Left lobe of liver (tissue), 2 donors: ENCODE data around the gene CRYBG3. TPM values are rescaled to one million over a fixed set of nuclear protein-coding genes. Genes with fewer than 3 reads are reported as not detected.
"Not testable (repeated sequence)": the region's sequence is repeated elsewhere in the genome, so short reads cannot be mapped to it uniquely, and the experiment has no call there.

ENCODE experiments used
- ATAC-seq: fragments of 200-7000 bp; cut with Tn5 transposase; one replicate; pipeline ENCODE4 v1.9.1; 2020; ENCODE audit warnings: mild to moderate bottlenecking, moderate library complexity
- DNase-seq: peaks from one replicate; pipeline ENCODE4 v3.0.0-alpha.2; 2020; ENCODE audit warnings: low spot score
- total RNA-seq: library from RNA; stranded (reverse); gene quantifications from one replicate; pipeline ENCODE4 v1.2.1, GENCODE V29; 2021
- donor health status: DM: no; HTN: no; CAD: no; lungs with moderate emphysema.
- donor health status: DM: no; HTN: yes; CAD: no.

The CRYBG3 gene
- 4.7 TPM for total RNA-seq

DNA sequence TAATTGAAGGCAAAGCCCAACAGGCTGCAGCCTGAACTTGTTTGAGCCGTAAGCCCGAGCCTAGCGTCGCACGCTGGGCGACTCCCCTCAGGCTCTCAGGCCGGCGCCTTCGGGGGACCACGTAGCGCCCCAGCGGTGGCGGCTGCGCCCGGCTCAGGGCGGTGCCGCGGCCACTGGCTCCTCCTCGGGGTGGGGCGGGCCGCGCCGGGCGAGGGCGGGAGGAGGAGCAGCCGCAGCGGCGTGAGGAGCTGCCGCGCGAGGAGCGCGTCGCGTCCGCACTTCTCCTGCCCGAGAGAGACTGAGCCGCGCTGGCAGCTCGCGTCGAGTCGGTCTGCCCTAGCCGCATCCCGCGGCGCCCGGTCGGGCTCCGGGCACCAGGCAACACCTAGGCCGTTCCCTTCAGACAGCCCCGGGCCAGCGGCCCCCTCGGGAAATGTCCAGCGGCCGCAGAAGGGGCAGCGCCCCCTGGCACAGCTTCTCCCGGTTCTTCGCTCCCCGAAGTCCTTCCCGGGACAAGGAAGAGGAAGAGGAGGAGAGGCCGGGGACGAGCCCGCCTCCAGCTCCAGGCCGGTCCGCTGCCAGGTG lies at the start of gene CRYBG3:
Gene CRYBG3 (plus strand): TSS at position 238 of the 585 bp plus-strand sequence. CDS start 196 bp downstream, at position 434.
- DNase-seq (peak; percentile 86), ATAC-seq (peak; percentile 97)

DNA sequence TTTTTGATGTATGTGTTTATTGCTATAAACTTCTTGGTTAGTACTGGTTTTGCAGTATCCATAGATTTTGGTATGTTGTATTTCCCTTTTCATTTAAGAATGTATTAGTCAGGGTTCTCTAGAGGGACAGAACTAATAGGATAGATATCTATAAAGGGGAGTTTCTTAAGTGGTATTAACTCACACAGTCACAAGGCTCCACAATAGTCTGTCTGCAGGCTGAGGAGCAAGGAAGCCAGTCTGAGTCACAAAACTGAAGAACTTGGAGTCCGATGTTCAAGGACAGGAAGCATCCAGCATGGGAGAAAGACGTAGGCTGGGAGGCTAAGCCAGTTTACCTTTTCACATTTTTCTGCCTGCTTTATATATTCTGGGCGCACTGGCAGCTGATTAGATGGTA lies 48.9 kb upstream of the CRYBG3 start:
- ATAC-seq = no peak
- no peak for DNase-seq

DNA sequence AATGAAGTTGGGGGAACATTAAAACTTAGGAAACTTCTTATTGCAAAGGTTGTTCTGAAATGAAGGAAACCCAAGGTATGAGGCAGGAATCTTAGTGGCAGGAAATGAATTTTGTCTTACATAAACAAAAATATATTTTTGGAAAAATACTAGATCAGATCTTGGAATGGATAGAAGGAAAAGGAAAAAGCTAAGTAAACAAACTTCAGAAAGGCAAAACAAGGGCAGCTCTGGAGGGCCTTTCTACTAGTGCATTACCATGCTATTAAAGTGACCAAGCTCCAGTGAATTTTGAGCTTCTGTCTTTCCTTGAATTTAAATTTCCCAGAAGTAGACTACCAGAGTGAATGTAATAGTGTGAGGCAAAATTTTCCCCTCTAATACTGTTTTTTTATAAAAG lies 43.7 kb upstream of the CRYBG3 start:
- DNase-seq (no peak), ATAC-seq (no peak)

DNA sequence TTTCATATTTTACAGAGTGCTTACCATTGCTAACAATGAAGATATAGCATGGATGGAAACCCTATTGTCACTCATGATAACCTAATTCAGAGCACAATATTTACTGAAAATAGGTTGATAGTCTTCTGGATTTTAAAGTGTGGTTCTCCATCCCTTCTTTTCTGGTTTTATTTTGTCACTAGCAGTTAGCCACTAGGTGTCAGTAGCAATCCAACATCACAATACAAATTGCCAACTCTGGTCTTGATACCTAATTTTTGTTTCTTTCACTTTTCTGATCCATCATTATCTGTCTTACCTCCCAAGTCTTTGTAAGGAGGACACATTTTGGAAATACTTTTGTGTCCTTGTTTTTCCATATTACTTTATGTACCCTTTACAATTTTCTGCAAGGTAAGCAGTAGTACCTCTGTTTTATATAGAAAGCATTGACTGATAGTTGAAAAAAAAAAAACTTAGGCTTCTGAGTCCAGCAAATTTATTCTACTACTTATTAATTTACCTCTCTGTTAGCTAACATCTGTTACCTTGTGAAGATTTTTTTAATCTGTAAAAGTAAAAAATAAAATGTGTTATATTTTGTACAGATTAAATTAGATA lies 28.3 kb upstream of the CRYBG3 start:
- DNase-seq (no peak), ATAC-seq (peak; percentile 83)

DNA sequence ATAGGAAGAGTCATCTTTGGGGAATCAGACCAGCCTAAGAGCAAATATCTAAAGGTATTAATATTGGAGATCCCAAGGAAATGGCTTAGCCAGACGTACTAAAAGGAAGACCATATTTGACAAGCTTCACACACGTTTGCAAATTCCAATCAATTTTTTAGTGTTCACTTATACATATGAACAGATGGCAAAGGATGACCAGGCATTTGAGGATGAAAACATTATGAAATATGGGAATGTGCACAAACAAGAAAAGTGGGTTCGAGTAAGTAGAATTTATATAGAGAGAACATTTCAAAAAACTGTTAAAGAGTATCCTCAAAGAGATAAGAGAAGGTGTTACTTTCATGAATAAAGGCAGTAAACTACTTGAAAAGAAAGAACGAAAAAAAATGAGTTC lies 25.9 kb upstream of the CRYBG3 start:
- no peak for ATAC-seq
- no peak for DNase-seq

DNA sequence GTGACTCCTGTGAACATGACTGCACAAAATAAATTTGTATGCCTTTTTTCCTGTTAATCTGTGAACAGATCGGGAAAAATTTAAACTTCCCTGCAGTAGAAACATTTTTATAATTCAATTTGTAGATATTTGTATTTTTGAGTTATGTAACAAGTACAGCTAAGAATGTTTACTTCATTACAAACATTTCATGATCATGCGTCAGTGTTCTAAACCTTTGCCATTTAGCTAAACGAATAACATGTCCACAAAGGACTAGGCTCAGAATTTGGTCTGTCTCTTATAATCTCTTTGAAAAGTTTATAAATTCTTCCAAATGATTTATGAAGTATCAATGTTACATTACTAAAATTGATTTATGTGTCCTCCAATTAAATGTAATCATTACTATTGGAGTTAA lies 17.3 kb upstream of the CRYBG3 start:
- DNase-seq = no peak
- no peak for ATAC-seq

DNA sequence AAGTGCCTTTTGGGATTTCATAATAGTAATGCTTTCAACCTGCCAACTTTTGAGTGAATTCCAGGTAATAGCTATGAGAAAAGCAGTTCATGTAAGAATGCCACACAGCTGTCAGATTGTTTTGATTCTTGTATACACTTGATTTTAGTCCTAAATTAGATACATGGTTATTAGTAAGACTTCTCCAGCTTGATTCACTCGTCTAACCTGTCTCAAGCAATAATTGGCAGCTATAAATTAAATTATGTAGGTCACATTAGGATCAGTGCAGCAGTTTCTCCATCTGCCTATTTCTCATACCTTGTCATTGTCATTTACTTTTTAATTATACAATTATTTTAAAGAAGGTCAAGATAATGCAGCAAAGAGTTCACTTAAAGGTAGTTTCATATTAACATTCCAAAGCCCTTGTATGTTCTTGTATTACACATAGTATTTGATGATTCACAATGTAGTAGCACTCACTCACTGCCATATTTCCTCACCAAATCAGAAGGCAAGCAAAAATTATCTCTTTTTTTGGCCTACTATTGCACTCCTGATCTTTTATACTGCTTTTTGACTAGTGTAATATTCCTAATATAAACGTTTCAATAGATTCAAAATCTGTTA lies 10.9 kb upstream of the CRYBG3 start:
- no peak for ATAC-seq
- no peak for DNase-seq

DNA sequence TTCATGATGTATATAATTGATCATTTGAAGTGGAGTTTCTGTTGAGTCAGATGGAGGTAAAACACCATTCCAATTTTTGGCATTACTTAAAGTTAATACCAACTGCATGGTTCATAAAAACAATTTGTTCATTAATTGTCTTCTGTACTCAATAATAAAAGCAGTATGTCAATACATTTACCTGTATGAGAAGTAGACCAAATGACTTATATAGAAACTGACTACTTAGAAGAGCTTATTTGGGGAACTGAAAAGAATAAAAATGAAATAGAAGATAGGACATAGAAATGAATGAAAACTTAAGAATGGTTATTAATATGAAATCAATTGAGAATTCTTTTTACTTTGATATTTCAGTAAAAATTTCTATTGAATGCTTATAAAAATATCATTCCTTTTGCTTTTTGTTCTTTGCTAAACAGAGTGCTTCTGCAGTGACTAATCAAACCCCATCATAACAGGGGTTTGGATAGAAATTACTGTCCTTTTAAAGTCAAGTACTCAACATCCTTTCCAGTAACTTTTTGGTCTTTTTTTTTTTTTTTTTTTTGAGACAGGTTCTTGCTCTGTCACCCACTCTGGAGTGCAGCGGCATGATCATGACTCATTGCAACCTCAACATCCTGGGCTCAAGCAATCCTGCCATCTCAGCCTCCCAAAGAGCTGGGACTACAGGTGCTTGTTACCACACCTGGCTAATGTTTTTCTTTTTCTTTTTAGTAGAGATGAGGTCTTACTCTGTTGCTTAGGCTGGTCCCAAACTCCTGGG lies 6.5 kb upstream of the CRYBG3 start:
- no peak for DNase-seq
- ATAC-seq = no peak

DNA sequence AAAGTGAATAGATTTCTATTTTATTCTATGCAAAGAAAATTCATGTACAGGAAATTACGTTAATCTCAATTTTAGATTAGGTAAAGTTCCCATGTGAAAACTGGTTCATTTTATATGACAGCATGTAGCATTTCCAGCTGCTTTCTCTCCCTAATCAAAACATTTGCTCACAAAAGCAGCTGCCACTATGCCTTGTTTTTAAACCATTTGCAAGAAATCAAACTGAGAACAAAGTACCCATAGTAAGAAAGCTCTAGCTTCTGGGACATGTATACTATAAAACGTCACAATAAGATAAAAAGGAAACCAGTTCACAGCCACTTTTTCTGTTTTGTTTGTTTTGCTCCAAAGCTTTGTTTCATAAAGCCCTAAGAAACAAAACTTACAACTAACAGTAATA lies 5.0 kb upstream of the CRYBG3 start:
- no peak for ATAC-seq

DNA sequence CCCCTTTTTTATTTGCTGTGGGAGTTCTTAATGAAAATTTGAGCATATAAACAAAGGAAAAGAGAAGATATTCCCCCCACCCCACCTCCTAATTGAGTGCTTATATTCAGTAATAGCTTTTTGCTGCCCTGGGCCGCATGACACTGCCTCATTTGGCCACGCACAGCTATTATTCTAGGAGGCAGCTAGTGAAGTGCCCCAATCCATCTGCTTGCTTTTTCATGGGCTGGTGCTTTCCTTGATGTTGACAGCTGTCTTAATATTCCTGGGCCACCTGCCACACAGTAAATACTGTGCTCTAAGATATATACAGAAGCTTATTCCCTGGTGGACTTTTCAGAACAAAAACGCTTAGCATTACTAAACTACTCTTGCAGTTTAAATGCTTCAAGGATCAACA lies 3.8 kb upstream of the CRYBG3 start:
- ATAC-seq (no peak), DNase-seq (no peak)

More for the DNA sequence above, 5.0 kb upstream of the CRYBG3 start:
- no peak for DNase-seq

DNA sequence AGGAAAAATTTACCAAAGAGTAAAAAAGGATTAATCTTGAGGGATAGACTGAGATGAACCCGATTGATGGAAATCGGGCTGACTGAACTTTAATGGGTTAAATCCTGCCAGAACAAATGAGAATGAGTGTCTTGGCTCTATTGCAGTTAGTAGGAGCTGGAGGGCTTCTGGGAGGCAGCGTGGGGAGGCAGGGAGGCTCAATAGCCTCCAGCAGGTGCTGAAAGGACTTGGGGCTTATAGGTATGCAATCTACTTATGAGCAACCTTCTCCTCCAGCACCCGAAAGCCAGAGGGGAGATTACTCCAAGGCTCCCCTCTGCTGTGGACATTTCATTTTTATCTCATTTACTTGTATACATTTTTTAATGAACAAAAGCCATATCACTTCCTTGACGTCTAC lies 1.0 kb upstream of the CRYBG3 start:
- no peak for ATAC-seq
- DNase-seq = no peak

DNA sequence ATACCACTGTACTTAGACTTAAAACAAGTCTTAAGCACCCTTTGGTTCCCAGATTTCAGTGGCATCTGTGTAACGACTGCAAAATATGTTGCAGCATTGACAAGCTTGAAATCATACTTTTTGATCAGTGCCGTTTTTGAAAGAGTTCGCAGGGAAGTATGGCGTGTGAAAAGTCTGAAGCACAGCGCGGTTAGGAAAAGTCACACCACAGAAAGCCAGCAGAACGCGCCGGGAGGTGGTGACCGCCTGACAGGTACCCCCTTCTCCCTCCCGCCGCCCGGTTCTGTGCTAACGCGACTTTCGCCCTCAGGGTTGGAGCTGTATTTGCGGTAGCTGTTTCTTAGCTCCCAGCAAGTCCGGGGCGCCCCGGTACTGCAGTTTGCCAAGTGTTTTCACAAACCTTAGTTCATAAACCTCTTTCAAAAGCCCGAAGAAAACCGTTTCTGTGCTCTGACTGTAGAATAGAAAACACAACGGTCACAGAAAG lies 481 bp upstream of the CRYBG3 start:
- DNase-seq (peak; percentile 54), ATAC-seq (peak; percentile 47)

DNA sequence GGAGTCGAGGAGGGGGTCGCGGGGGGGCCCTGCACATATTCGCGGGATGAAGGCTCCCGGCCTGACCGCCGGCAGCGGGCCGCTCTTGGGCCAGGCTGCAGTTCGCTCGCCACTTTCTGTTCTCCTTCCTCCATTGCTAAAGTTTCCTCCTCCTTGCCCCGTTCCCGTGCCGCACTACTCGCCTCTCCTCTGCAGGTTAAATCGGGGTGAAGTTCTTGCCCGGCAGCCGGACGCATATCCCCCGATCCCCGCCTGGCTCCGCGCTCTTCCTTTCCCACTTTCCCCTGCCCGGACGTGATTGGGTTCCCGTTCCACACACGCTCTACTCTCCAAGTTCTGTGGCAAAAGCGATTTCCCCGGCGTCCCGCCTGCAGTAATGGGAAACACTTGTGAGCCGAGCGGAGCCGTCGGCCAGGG lies 556 bp downstream of the CRYBG3 start:
- ATAC-seq (peak; percentile 65), DNase-seq (peak; percentile 66)

DNA sequence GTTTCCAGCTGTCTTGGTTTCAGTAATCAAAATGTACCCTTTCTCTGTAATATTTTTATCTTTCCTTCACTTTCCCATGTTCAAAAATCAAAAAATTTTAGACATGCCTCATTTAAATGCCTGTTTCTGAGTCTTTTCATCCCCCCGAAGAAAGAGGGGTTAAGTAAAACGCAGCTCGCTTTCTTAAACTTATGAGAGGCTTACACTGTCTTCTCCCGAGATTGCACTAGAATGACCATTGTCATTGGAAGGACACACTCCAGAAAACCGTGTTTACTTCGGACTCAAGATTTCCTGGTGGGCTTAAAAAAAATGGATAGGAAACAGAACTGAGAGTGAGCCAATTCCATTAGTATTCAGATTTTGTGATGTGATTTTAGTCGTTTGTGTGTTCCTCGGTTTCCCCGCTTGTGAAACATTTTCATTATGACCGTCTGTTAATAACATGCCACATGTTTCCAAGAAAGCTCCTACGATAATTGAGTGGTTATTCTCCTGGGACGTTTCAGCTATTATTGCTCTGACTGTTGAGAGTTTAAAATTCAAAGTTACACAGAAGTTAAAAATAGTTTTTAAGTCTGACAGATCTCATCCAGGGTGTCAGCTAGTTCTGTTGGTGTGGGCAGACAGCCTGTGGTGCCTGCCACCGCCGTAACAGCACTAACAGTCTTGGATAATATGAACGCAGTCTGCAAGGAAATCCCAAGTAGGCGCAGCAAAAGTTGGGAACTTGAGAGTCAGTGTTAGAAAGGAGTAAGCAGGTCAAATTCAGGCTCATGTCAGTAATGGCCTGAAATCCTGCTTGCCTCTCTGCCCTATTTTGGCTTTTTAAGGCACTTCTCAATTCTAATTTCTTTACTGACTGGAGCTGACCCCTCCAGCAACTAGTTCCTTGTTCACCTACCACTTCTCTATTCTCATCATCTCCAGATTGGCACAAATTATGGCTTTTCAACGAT lies 1.5 kb downstream of the CRYBG3 start:
- DNase-seq (no peak), ATAC-seq (no peak)

DNA sequence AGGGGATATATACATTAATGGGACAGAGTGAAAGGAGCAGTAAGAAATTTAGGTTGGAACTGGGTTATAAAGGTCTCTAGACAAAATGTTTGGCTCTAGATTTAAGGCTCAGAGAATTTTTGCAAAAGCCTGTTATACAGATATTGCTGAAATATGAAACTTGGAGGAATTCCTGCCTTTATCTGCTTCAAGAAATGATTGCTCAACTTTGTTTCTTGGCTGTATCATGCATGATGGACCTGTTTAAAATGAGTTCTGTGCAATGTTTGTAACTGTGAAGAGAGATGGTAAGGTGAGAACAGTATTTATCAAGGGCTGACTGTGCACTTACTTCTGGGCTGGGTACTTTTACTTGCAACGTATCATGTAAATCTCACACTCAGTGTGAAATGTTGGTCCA lies 3.3 kb downstream of the CRYBG3 start:
- ATAC-seq = no peak
- no peak for DNase-seq

DNA sequence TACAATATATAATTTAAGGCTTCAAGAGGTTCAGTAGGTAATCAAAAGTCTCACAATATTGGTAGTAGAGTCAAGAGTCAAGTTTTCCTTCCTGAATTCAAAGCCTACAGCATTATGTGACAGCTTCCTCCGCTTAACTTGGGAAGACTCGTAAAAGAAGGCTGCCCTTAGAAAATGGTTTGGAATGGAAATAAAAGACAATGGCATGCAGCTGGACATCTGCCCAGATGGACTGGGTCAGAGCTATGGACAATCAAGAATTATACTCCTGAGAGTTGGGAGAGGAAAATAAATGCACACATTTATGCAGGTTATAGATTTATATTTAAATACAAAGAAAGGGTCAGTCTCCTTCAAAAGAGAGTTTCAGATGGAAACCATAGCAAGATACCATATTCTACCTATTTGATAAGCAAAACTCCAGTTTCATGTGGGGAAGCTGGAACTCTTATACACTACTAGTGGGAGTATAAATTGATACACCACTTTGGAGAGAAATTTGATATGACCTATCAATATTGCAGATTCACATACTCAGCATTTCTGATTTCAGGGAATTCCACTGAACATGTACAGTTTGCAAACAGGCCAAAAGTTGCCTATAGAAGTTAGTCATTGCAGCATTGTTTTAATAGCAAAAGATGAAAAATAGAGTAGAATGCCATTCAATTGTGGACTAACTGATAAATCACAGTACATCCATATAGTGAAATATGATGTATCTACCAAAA lies 6.1 kb downstream of the CRYBG3 start:
- ATAC-seq (no peak), DNase-seq (no peak)

DNA sequence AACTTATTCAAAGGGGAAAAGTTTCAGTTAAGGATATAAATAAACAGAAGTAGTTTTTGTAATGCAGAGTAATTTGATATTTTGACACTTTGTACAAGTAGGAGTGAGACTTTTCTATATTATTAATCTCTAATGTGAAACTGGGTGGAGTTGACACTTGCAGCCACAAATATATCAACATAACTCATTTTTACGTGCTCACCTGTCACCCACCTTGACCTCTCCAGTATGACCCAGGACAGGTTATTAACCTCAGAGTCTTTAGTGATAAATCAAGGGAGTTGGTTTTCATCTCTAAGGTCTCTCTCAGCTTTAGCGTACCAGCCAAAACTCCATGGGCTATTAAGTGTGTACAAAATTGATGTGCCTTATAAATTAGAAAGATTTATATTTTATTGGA lies 7.4 kb downstream of the CRYBG3 start:
- ATAC-seq (no peak), DNase-seq (no peak)

DNA sequence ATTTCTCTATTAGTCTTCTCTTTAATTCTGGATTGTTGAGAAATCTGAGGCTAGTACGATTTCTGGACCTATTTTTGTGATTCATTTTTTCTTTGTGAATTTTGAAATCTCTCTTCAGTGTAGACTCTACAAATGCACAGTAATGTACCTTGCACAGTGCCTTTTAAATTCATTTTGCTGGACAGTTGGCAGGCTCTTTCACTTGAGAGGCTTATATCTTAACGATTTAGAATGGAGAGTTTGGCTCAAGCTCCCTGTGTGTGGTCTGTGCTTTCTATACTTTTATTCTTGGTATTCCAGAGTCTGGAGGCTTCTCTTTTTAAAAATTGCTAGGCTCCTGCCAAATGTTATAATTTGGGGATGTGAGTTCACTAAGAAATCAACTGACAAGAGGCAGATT lies 8.8 kb downstream of the CRYBG3 start:
- no peak for DNase-seq
- no peak for ATAC-seq

DNA sequence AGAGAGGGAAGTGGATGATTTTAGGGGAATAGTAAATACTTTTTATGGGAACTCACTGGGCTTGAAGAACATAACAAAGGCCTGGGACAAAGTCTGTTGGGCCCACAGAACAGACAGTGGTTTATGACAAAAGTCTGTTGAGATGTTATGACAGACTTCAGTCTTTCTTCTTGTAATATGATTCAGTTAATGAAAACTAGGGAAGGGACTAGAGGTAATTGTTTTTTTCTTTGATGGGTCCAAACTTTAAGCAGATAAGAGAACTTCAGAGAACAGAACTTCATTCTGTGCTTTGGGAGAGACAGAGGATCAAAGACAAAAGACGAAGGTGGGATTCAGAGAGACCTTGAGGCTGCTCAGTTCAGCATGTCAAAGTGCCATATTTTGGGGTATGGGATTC lies 9.3 kb downstream of the CRYBG3 start:
- no peak for DNase-seq
- ATAC-seq = no peak

DNA sequence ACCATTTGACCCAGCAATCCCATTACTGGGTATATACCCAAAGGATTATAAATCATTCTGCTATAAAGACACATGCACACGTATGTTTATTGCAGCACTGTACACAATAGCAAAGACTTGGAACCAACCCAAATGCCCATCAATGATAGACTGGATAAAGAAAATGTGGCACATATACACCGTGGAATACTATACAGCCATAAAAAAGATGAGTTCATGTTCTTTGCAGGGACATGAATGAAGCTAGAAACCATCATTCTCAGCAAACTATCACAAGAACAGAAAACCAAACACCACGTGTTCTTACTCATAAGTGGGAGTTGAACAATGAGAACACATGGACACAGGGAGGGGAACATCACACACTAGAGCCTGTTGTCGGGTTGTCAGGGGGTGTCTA lies 11.4 kb downstream of the CRYBG3 start:
- not testable (repeated sequence) for ATAC-seq, DNase-seq
